ENCODE results near the gene PNPLA7. TPM values are rescaled to one million over a fixed set of nuclear protein-coding genes. Genes with fewer than 3 reads are reported as not detected.

Gene PNPLA7
- total and polyA plus RNA-seq, 2 of the 13 experiments (the other 11 are each of a cell fraction or from before 2014, with no cell fraction given), result 0.42 to 1.5 TPM

DNA sequence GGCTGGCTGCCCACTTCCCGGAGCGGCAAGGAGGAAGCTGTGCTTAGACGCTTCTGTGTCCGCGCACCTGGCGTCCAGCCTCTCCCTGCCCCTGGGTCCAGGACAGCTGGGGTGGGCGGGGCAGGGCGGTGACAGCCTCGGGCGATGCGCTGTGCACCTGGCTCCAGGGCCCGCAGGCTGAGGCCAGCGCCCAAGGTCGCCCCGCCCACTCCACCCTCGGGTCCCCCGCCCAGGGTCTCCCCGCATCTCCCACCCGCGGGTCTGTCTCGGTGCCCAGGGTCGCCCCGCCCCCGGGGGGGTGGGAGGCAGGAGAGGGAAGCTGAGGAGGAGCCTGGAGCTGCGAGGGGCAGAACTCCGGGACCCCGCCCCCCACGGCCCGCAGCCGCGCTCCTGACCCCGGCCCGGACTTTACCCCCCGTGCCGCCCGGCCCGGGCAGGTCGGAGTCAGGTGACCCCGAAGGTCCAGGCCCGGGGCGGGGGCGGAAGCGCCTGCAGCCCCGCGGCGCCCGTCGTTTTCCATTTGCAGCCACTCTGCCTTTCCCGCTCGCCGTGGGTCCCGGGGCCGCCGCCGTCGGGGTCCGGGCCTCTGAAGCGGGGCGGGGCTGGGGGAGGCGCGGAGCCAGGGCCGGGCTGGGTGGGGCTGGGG is 108.8 kb downstream of the PNPLA7 start, which contains the start of gene ENTPD8 (continued):
- TF ChIP-seq HNRNPH1 (optimal IDR thresholded peaks at IDR 0.05; ENCODE audit: low read depth, low read length) (no peak), GATA4 (IDR thresholded peaks at IDR 0.05; ENCODE audit: borderline replicate concordance, low read depth) (no peak), BCL6 (CRISPR knock-in tag; IDR thresholded peaks at IDR 0.05) (peak; percentile 50; the same call in 1 of the 2 replicates), MTF2 (CRISPR knock-in tag; IDR thresholded peaks at IDR 0.05; ENCODE audit: borderline replicate concordance) (no peak), SP2 (CRISPR knock-in tag; IDR thresholded peaks at IDR 0.05) (0 out of 2 replicates have a peak, but pooled peaks have one; percentile 18), SOX6 (IDR thresholded peaks at IDR 0.05) (no peak), SOX6 (CRISPR knock-in tag; IDR thresholded peaks at IDR 0.05) (peak; percentile 46), NR2F1 (CRISPR knock-in tag; IDR thresholded peaks at IDR 0.05) (peak; percentile 50 to 92; a peak in 3 of 4 replicates), RARA (CRISPR knock-in tag; IDR thresholded peaks at IDR 0.05) (peak; percentile 65), ATF1 (CRISPR knock-in tag; IDR thresholded peaks at IDR 0.05) (no peak)
- TF ChIP-seq, protein P1, sequence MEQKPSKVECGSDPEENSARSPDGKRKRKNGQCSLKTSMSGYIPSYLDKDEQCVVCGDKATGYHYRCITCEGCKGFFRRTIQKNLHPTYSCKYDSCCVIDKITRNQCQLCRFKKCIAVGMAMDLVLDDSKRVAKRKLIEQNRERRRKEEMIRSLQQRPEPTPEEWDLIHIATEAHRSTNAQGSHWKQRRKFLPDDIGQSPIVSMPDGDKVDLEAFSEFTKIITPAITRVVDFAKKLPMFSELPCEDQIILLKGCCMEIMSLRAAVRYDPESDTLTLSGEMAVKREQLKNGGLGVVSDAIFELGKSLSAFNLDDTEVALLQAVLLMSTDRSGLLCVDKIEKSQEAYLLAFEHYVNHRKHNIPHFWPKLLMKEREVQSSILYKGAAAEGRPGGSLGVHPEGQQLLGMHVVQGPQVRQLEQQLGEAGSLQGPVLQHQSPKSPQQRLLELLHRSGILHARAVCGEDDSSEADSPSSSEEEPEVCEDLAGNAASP (CRISPR knock-in tag; IDR thresholded peaks at IDR 0.05; ENCODE audit: borderline replicate concordance), result peak; percentile 61; the same call in 1 of the 2 replicates
- TF ChIP-seq, protein P2, sequence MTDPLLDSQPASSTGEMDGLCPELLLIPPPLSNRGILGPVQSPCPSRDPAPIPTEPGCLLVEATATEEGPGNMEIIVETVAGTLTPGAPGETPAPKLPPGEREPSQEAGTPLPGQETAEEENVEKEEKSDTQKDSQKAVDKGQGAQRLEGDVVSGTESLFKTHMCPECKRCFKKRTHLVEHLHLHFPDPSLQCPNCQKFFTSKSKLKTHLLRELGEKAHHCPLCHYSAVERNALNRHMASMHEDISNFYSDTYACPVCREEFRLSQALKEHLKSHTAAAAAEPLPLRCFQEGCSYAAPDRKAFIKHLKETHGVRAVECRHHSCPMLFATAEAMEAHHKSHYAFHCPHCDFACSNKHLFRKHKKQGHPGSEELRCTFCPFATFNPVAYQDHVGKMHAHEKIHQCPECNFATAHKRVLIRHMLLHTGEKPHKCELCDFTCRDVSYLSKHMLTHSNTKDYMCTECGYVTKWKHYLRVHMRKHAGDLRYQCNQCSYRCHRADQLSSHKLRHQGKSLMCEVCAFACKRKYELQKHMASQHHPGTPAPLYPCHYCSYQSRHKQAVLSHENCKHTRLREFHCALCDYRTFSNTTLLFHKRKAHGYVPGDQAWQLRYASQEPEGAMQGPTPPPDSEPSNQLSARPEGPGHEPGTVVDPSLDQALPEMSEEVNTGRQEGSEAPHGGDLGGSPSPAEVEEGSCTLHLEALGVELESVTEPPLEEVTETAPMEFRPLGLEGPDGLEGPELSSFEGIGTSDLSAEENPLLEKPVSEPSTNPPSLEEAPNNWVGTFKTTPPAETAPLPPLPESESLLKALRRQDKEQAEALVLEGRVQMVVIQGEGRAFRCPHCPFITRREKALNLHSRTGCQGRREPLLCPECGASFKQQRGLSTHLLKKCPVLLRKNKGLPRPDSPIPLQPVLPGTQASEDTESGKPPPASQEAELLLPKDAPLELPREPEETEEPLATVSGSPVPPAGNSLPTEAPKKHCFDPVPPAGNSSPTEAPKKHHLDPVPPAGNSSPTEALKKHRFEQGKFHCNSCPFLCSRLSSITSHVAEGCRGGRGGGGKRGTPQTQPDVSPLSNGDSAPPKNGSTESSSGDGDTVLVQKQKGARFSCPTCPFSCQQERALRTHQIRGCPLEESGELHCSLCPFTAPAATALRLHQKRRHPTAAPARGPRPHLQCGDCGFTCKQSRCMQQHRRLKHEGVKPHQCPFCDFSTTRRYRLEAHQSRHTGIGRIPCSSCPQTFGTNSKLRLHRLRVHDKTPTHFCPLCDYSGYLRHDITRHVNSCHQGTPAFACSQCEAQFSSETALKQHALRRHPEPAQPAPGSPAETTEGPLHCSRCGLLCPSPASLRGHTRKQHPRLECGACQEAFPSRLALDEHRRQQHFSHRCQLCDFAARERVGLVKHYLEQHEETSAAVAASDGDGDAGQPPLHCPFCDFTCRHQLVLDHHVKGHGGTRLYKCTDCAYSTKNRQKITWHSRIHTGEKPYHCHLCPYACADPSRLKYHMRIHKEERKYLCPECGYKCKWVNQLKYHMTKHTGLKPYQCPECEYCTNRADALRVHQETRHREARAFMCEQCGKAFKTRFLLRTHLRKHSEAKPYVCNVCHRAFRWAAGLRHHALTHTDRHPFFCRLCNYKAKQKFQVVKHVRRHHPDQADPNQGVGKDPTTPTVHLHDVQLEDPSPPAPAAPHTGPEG (CRISPR knock-in tag; IDR thresholded peaks at IDR 0.05), result 0 out of 2 replicates have a peak, but pooled peaks have one; percentile 30
- TF ChIP-seq, protein P3, sequence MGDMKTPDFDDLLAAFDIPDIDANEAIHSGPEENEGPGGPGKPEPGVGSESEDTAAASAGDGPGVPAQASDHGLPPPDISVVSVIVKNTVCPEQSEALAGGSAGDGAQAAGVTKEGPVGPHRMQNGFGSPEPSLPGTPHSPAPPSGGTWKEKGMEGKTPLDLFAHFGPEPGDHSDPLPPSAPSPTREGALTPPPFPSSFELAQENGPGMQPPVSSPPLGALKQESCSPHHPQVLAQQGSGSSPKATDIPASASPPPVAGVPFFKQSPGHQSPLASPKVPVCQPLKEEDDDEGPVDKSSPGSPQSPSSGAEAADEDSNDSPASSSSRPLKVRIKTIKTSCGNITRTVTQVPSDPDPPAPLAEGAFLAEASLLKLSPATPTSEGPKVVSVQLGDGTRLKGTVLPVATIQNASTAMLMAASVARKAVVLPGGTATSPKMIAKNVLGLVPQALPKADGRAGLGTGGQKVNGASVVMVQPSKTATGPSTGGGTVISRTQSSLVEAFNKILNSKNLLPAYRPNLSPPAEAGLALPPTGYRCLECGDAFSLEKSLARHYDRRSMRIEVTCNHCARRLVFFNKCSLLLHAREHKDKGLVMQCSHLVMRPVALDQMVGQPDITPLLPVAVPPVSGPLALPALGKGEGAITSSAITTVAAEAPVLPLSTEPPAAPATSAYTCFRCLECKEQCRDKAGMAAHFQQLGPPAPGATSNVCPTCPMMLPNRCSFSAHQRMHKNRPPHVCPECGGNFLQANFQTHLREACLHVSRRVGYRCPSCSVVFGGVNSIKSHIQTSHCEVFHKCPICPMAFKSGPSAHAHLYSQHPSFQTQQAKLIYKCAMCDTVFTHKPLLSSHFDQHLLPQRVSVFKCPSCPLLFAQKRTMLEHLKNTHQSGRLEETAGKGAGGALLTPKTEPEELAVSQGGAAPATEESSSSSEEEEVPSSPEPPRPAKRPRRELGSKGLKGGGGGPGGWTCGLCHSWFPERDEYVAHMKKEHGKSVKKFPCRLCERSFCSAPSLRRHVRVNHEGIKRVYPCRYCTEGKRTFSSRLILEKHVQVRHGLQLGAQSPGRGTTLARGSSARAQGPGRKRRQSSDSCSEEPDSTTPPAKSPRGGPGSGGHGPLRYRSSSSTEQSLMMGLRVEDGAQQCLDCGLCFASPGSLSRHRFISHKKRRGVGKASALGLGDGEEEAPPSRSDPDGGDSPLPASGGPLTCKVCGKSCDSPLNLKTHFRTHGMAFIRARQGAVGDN (CRISPR knock-in tag; IDR thresholded peaks at IDR 0.05), result peak; percentile 87
- TF ChIP-seq, protein P4, sequence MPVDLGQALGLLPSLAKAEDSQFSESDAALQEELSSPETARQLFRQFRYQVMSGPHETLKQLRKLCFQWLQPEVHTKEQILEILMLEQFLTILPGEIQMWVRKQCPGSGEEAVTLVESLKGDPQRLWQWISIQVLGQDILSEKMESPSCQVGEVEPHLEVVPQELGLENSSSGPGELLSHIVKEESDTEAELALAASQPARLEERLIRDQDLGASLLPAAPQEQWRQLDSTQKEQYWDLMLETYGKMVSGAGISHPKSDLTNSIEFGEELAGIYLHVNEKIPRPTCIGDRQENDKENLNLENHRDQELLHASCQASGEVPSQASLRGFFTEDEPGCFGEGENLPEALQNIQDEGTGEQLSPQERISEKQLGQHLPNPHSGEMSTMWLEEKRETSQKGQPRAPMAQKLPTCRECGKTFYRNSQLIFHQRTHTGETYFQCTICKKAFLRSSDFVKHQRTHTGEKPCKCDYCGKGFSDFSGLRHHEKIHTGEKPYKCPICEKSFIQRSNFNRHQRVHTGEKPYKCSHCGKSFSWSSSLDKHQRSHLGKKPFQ (CRISPR knock-in tag; IDR thresholded peaks at IDR 0.05; ENCODE audit: insufficient replicate concordance), result no peak

All from HepG2 (cell line).